IMR-90 (cell line): ENCODE results near the gene TFDP2. TPM values are rescaled to one million over a fixed set of nuclear protein-coding genes. Genes with fewer than 3 reads are reported as not detected.

Source experiments
- ATAC-seq: fragments of 200-7000 bp; cut with Tn5 transposase; 2 replicates; pipeline ENCODE4 v1.9.1; 2020; ENCODE audit warnings: low read depth, mild to moderate bottlenecking, moderate library complexity
- BruUV-seq: library from RNA; stranded (reverse); fragments of 400-500 nt; replicated peaks from 2 replicates; lab custom pipeline; 2021; lab: Mats Ljungman, UMichigan
- CTCF ChIA-PET: fragments of 300-600 bp; formaldehyde crosslinking; extraction: SDS; loops from one replicate; lab custom pipeline; 2021; ENCODE audit warnings: antibody characterized with exemption; lab: Yijun Ruan, JAX
- POLR2A ChIA-PET: fragments of 300-600 bp; sonication (Branson Sonifier 250); formaldehyde crosslinking; loops from one replicate; lab custom pipeline; 2022; ENCODE audit warnings: antibody characterized with exemption; ENCODE audit not compliant: unreplicated experiment; lab: Charles Lee
- DNase-seq: peaks from one replicate; pipeline ENCODE4 v3.0.0; 2013
- H2AFZ ChIP-seq: replicated peaks from 2 replicates; pipeline ENCODE3; 2013; ENCODE audit warnings: low read length, mild to moderate bottlenecking; ENCODE audit not compliant: poor library complexity
- H2AK5ac ChIP-seq: 2 replicates; pipeline ENCODE4 v1.6.1; 2013; ENCODE audit warnings: low read depth, low read length, inconsistent platforms
- H2AK9ac ChIP-seq: replicated peaks from 2 replicates; pipeline ENCODE3; 2013; ENCODE audit warnings: mild to moderate bottlenecking, low read depth, low read length, moderate library complexity; ENCODE audit not compliant: poor library complexity
- H2BK120ac ChIP-seq: 2 replicates; pipeline ENCODE4 v1.6.1; 2013; ENCODE audit warnings: low read depth, low read length, inconsistent platforms
- H2BK15ac ChIP-seq: 3 replicates; pipeline ENCODE4 v1.6.1; 2013; ENCODE audit warnings: low read depth, low read length, inconsistent platforms
- H2BK20ac ChIP-seq: 2 replicates; pipeline ENCODE4 v1.6.1; 2013; ENCODE audit warnings: low read depth, mild to moderate bottlenecking, inconsistent platforms, low read length, moderate library complexity
- H2BK5ac ChIP-seq: 2 replicates; pipeline ENCODE4 v1.6.1; 2013; ENCODE audit warnings: mild to moderate bottlenecking, low read depth, low read length, inconsistent platforms; ENCODE audit not compliant: poor library complexity, severe bottlenecking
- H3K14ac ChIP-seq: replicated peaks from 2 replicates; pipeline ENCODE4 v1.6.1; 2013; ENCODE audit warnings: low read depth, low read length, inconsistent platforms
- H3K18ac ChIP-seq: 2 replicates; pipeline ENCODE4 v1.6.1; 2013; ENCODE audit warnings: low read depth, low read length, control low read depth
- H3K23ac ChIP-seq: 2 replicates; pipeline ENCODE4 v1.6.1; 2013; ENCODE audit warnings: low read depth, low read length, inconsistent platforms
- H3K27ac ChIP-seq: 2 replicates; pipeline ENCODE4 v1.5.1; 2013; ENCODE audit warnings: mild to moderate bottlenecking, control low read depth, low read length; ENCODE audit not compliant: insufficient read depth
- H3K27me3 ChIP-seq: 2 replicates; pipeline ENCODE4 v1.6.1; 2013; ENCODE audit warnings: low read length; ENCODE audit not compliant: control insufficient read depth, insufficient read depth
- H3K36me3 ChIP-seq: 2 replicates; pipeline ENCODE4 v1.6.1; 2013; ENCODE audit warnings: low read length, mixed read lengths; ENCODE audit not compliant: control insufficient read depth, insufficient read depth
- H3K4ac ChIP-seq: 2 replicates; pipeline ENCODE4 v1.6.1; 2013; ENCODE audit warnings: low read depth, low read length, inconsistent platforms
- H3K4me1 ChIP-seq: 2 replicates; pipeline ENCODE4 v1.6.1; 2013; ENCODE audit warnings: low read length, mixed read lengths; ENCODE audit not compliant: control insufficient read depth, insufficient read depth
- H3K4me2 ChIP-seq: 2 replicates; pipeline ENCODE4 v1.6.1; 2013; ENCODE audit warnings: low read depth, mild to moderate bottlenecking, control low read depth, low read length, moderate library complexity
- H3K4me3 ChIP-seq: 2 replicates; pipeline ENCODE4 v1.5.1; 2013; ENCODE audit warnings: low read depth, mild to moderate bottlenecking, control low read depth, low read length, moderate library complexity; ENCODE audit not compliant: insufficient read depth
- H3K56ac ChIP-seq: 2 replicates; pipeline ENCODE4 v1.6.1; 2013; ENCODE audit warnings: low read length, inconsistent platforms; ENCODE audit not compliant: insufficient read depth; ENCODE audit errors: extremely low read depth
- H3K79me1 ChIP-seq, 2 experiments: 2 replicates each; pipeline ENCODE4 v1.6.1; 2013; ENCODE audit warnings: low read length in 2 of 2, inconsistent platforms in 1 of 2, low read depth in 1 of 2
- H3K9ac ChIP-seq: 2 replicates; pipeline ENCODE4 v1.6.1; 2013; ENCODE audit warnings: low read depth, low read length, control low read depth
- H3K9me1 ChIP-seq: 2 replicates; pipeline ENCODE4 v1.6.1; 2013; ENCODE audit warnings: low read length, inconsistent platforms; ENCODE audit not compliant: insufficient read depth
- H3K9me3 ChIP-seq: 2 replicates; pipeline ENCODE4 v1.6.1; 2013; ENCODE audit warnings: low read length; ENCODE audit not compliant: control insufficient read depth, insufficient read depth
- H4K20me1 ChIP-seq: 2 replicates; pipeline ENCODE4 v1.6.1; 2013; ENCODE audit warnings: low read length, inconsistent platforms; ENCODE audit not compliant: insufficient read depth
- H4K5ac ChIP-seq: 2 replicates; pipeline ENCODE4 v1.6.1; 2013; ENCODE audit warnings: mild to moderate bottlenecking, low read depth, low read length, control low read depth
- H4K8ac ChIP-seq, 2 experiments: 2 replicates each; pipeline ENCODE4 v1.6.1; 2013; ENCODE audit warnings: low read depth in 2 of 2, low read length in 2 of 2, control low read depth in 1 of 2, inconsistent platforms in 1 of 2
- H4K91ac ChIP-seq: 2 replicates; pipeline ENCODE4 v1.6.1; 2013; ENCODE audit warnings: low read depth, low read length, inconsistent platforms; ENCODE audit not compliant: insufficient read depth
- BHLHE40 ChIP-seq: fragments of 150-350 bp; IDR thresholded peaks from 2 replicates; pipeline ENCODE4 v1.6.1; 2016; ENCODE audit warnings: mild to moderate bottlenecking, low read depth, low read length
- CTCF ChIP-seq: conservative IDR thresholded peaks from 2 replicates; pipeline ENCODE4 v1.5.1; 2012; ENCODE audit warnings: mild to moderate bottlenecking, low read depth, low read length, improper control_type of control experiment
- whole genome bisulfite sequencing, 2 experiments: methylation state at CpG; one replicate each; pipeline versions ENCODE4 v1.1.5 to v1.1.7; 2013; ENCODE audit warnings: missing lambda C conversion rate in 2 of 2; ENCODE audit not compliant: insufficient read length in 1 of 2; ENCODE audit errors: extremely low coverage in 2 of 2; 5-methylcytosine and 5-hydroxymethylcytosine counted together
- dilution Hi-C: fragments of 300-500 bp; cut with HindIII; formaldehyde crosslinking; loops from one replicate; pipeline ENCODE4 v1.14.3; 2018; ENCODE audit warnings: low sequenced_read_pairs; ENCODE audit not compliant: unreplicated experiment
- in situ Hi-C: fragments of 300-500 bp; cut with MboI; formaldehyde crosslinking; loops from 3 replicates; pipeline ENCODE4 v1.14.3; 2019; ENCODE audit warnings: low sequenced_read_pairs, inconsistent platforms, mixed read lengths
- intact Hi-C: fragments of 100-400 bp; cut with micrococcal nuclease; formaldehyde crosslinking; loops from 2 replicates; pipeline ENCODE4 v1.10.0; 2022
- polyA plus RNA-seq, 3 experiments: library from polyadenylated mRNA; depleted of rRNA; stranded (reverse); fragments of >200 nt; gene quantifications; 2 replicates each; pipeline ENCODE4 v1.2.3, GENCODE V29; 2012; ENCODE audit warnings: low replicate concordance in 1 of 3
- total RNA-seq: library from RNA; depleted of rRNA; stranded (reverse); fragments of >200 nt; gene quantifications from 2 replicates; pipeline ENCODE4 v1.2.3, GENCODE V29; 2012

Gene TFDP2
- total and polyA plus RNA-seq, 2 of the 4 experiments (the other 2 are of a cell fraction) = 10.7 to 23.7 TPM

- Histone ChIP-seq H3K9ac (no peak overlapping the region), H3K18ac (no peak overlapping the region), H3K4me3 (no peak overlapping the region), H3K4me1 (no peaks in the 10 kb centered on the region), H3K4me2 (no peak overlapping the region), H4K20me1 (no peaks in the 10 kb centered on the region), H3K36me3 (no peaks in the 10 kb centered on the region), H4K91ac (no peak overlapping the region), H3K27ac (no peak overlapping the region), H4K5ac (no peak overlapping the region), H3K9me1 (no peaks in the 10 kb centered on the region), H2AK9ac (no peak overlapping the region), H2BK120ac (no peak overlapping the region), H2AK5ac (no peak overlapping the region), H3K4ac (no peak overlapping the region), H3K27me3 (no peaks in the 10 kb centered on the region), H3K79me1 (peaks cover 4 to 6% of the 10 kb centered on the region in 2 experiments; a peak in 1 of 4 replicates), H2BK20ac (no peak overlapping the region), H4K8ac (no peak overlapping the region), H3K9me3 (no peaks in the 10 kb centered on the region), H3K14ac (no peak overlapping the region), H2BK15ac (no peak overlapping the region), H3K23ac (no peak overlapping the region), H3K56ac (no peak overlapping the region), H2AFZ (no peak overlapping the region), H2BK5ac (no peak overlapping the region)
- no TSS peak for BruUV-seq
- CTCF ChIA-PET = no interaction called here
- TF ChIP-seq BHLHE40 (no peak), CTCF (peak; percentile 25; the same call in 1 of the 2 replicates)
- WGBS, 2 experiments = no CpG with 5 or more reads among the region's 2 CpGs
- DNase-seq (no peak), ATAC-seq (no peak)
- dilution Hi-C loops = no loop called here
- in situ Hi-C loops = loop anchor here (5.0 kb wide), 1 partner anchor 148 kb away; no protein-coding TSS in a partner anchor
- POLR2A ChIA-PET = no interaction called here
- intact Hi-C loops = loop anchor here (1.0 kb wide), 1 partner anchor 25 kb away; no protein-coding TSS in a partner anchor
Observed at GRCh38 chr3:142129516-142130171, 19.7 kb downstream of the TFDP2 start.
